AG09309 (cell line): ENCODE data around the gene SURF2.
"Not testable (repeated sequence)": the region's sequence is repeated elsewhere in the genome, so short reads cannot be mapped to it uniquely, and the experiment has no call there.

Source experiments
- DNase-seq: peaks from one replicate; pipeline ENCODE4 v3.0.0-alpha.2; 2010; ENCODE audit warnings: low read depth
- H3K4me3 ChIP-seq: 2 replicates; pipeline ENCODE4 v1.5.1; 2011; ENCODE audit warnings: mild to moderate bottlenecking, low read depth, low read length, moderate library complexity; ENCODE audit not compliant: control insufficient read depth
- CTCF ChIP-seq: IDR thresholded peaks from 2 replicates; pipeline ENCODE4 v1.5.1; 2011; ENCODE audit warnings: mild to moderate bottlenecking, low read depth, low read length, inconsistent platforms; ENCODE audit not compliant: insufficient read depth, control insufficient read depth; ENCODE audit errors: missing control alignments

SURF2 gene

GRCh38 chr9:133386338-133386737 lies 30.0 kb downstream of the SURF2 start:
- no peak for DNase-seq
- TF ChIP-seq CTCF, result no peak
- no peak overlapping the region for H3K4me3 ChIP-seq

DNA sequence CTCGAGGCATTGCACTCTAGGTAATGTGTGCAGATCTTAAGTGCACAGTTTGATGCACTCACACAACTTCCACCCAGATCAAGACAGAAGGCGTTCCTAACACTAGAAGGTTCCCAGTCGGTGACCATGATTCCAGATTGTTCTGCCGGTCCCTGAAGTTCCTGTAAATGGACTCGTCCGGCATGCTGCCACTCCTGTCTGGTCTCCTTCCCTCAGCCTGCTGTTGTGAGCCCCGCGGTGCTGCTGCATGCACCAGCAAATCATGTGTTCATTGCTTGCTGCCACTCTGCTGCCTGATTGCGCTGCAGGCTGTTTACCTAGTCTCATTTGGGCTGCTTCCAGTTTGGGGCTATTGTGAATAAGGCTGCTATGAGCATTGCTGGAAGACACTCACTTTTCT lies 31.3 kb downstream of the SURF2 start:
- no peak for DNase-seq
- no peak for TF ChIP-seq CTCF
- H3K4me3 ChIP-seq, result no peak overlapping the region

- no peak overlapping the region for H3K4me3 ChIP-seq
- DNase-seq, result no peak
- no peak for TF ChIP-seq CTCF
These were observed 32.7 kb downstream of the SURF2 start for GRCh38 chr9:133389025-133389557.

GRCh38 chr9:133389562-133389961 lies 33.2 kb downstream of the SURF2 start:
- no peak overlapping the region for H3K4me3 ChIP-seq
- no peak for DNase-seq
- no peak for TF ChIP-seq CTCF

DNA sequence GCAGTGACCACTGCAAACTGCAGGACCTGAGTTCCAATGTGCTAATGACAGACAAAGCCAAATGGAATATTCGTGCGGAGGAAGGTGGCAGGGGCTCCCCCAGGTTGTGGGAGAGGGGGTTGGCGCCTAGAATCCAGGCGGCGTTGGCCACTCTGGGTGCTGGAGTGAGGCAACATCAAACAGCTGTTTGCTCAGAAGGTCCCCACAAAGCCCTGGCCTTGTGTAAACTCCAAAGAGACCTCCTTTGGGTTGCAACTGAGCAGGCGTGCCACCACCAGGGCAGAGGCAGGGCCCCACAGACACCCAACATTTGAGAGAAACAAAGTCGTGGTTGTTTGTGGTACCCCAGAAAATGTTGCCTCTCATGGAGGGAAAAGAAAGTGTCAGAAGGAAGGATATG lies 34.4 kb downstream of the SURF2 start:
- H3K4me3 ChIP-seq, result no peak overlapping the region
- TF ChIP-seq CTCF, result no peak
- DNase-seq, result no peak

DNA sequence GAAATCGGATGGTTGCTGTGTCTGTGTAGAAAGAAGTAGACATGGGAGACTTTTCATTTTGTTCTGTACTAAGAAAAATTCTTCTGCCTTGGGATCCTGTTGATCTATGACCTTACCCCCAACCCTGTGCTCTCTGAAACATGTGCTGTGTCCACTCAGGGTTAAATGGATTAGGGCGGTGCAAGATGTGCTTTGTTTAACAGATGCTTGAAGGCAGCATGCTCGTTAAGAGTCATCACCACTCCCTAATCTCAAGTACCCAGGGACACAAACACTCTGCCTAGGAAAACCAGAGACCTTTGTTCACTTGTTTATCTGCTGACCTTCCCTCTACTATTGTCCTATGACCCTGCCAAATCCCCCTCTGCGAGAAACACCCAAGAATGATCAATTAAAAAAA lies 35.1 kb downstream of the SURF2 start:
- not testable (repeated sequence) for DNase-seq

DNA sequence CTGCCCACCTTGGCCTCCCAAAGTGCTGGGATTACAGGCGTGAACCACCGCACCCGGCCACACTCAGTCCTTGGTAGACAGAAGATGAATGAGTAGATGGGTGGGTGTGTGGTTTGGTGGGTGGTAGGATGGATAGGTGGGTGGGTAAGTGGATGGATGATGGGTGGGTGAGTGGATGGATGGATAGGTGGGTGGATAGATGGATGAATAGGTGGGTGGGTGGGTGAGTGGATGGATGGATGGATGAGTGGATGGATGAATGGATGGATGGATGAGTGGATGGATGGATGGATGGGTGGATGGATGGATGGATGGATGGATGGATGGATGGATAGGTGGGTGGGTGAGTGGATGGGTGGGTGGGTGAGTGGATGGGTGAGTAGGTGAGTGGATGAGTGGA lies 36.0 kb downstream of the SURF2 start:
- not testable (repeated sequence) for H3K4me3 ChIP-seq, DNase-seq

More for the DNA sequence above, 35.1 kb downstream of the SURF2 start:
- H3K4me3 ChIP-seq, result not testable (repeated sequence)

DNA sequence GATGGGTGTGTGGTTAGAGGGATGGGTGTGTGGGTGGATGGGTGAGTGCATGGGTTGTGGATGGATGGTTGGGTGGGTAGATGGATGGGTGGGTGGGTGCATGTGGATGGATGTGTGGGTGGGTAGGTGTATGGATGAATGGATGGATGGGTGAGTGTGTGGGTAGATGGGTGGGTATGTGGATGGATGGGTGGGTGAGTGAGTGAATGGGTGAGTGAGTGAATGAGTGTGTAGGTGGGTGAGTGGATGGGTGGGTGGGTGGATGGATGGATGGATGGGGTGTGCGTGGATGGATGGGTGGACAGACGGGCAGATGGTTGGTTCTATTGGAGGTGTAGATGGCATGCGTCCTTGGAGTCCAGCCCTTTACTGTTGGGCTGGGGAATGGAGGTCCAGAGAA lies 37.0 kb downstream of the SURF2 start:
- TF ChIP-seq CTCF, result no peak
- DNase-seq, result no peak
- H3K4me3 ChIP-seq, result no peak overlapping the region
